ENCODE measurements around the gene ATG9B.
A peak's percentile ranks its signal among the peaks of the same experiment; 100 is the strongest.

- TF ChIP-seq GATA2 (CRISPR knock-in tag; IDR thresholded peaks at IDR 0.05) (no peak), SIX5 (IDR thresholded peaks at IDR 0.05; ENCODE audit: borderline replicate concordance in 1 of 2, insufficient read depth in 1 of 2, low read depth in 1 of 2, low read length in 2 of 2) (no peak), MLX (CRISPR knock-in tag; conservative IDR thresholded peaks at IDR 0.05) (no peak), CBFB (CRISPR knock-in tag; IDR thresholded peaks at IDR 0.05) (no peak), HNRNPL (IDR thresholded peaks at IDR 0.05; ENCODE audit: low read depth, low read length) (no peak), NONO (IDR thresholded peaks at IDR 0.05; ENCODE audit: low read depth in 2 of 2, low read length in 1 of 2) (no peak), ZNF282 (CRISPR knock-in tag; IDR thresholded peaks at IDR 0.05) (no peak), CHD1 (IDR thresholded peaks at IDR 0.05; ENCODE audit: low read length) (no peak), JUN (IDR thresholded peaks at IDR 0.05; ENCODE audit: borderline replicate concordance, low read depth, low read length) (no peak), JUN (CRISPR knock-in tag; IDR thresholded peaks at IDR 0.05; ENCODE audit: borderline replicate concordance) (0 out of 2 replicates have a peak, but pooled peaks have one; percentile 49), PRDM10 (IDR thresholded peaks at IDR 0.05; ENCODE audit: partially characterized antibody) (no peak), CTCF (IDR thresholded peaks at IDR 0.05 in 2 of 3, conservative IDR thresholded peaks at IDR 0.05 in 1 of 3; ENCODE audit: insufficient read depth in 2 of 3, low read depth in 1 of 3, low read length in 3 of 3) (no peak), NFXL1 (CRISPR knock-in tag; IDR thresholded peaks at IDR 0.05) (no peak)
These were observed 50.5 kb downstream of the ATG9B start for GRCh38 chr7:150973571-150974451.
